Thymus (tissue), 11 donors: ENCODE results near the gene BTRC. TPM values are rescaled to one million over a fixed set of nuclear protein-coding genes. Genes with fewer than 3 reads are reported as not detected.

Experiments used
- DNase-seq, 9 donors: peaks; one replicate each; pipeline ENCODE4 v3.0.0-alpha.2; 2013; ENCODE audit warnings: low spot score in 9 of 9, low read depth in 6 of 9, missing footprints in 1 of 9
- H3K27ac ChIP-seq, 2 donors: one replicate each; pipeline ENCODE4 v1.5.1; 2013; ENCODE audit warnings: control low read depth in 1 of 2, low read depth in 1 of 2, low read length in 1 of 2, mild to moderate bottlenecking in 1 of 2, moderate library complexity in 1 of 2
- H3K27me3 ChIP-seq, 2 donors: one replicate each; pipeline ENCODE4 v1.5.1; 2013; ENCODE audit warnings: low read length in 1 of 2; ENCODE audit not compliant: control insufficient read depth in 2 of 2, insufficient read depth in 1 of 2
- H3K36me3 ChIP-seq, 2 donors: one replicate each; pipeline ENCODE4 v1.5.1; 2013; ENCODE audit warnings: low read length in 1 of 2, mild to moderate bottlenecking in 1 of 2, moderate library complexity in 1 of 2; ENCODE audit not compliant: control insufficient read depth in 2 of 2, insufficient read depth in 2 of 2
- H3K4me1 ChIP-seq, 2 donors: one replicate each; pipeline ENCODE4 v1.5.1; 2013; ENCODE audit warnings: low read length in 2 of 2; ENCODE audit not compliant: control insufficient read depth in 2 of 2, insufficient read depth in 2 of 2
- H3K4me3 ChIP-seq, 2 donors: one replicate each; pipeline ENCODE4 v1.5.1; 2013; ENCODE audit warnings: low read length in 2 of 2, control low read depth in 1 of 2, mild to moderate bottlenecking in 1 of 2
- H3K9me3 ChIP-seq, 2 donors: one replicate each; pipeline ENCODE4 v1.5.1; 2013; ENCODE audit warnings: low read length in 1 of 2, mild to moderate bottlenecking in 1 of 2; ENCODE audit not compliant: control insufficient read depth in 2 of 2, insufficient read depth in 1 of 2
- WGBS: extraction: QIAGEN DNeasy Blood & Tissue Kit; methylation state at CpG from one replicate; pipeline ENCODE4 v1.1.7; 2013; 5-methylcytosine and 5-hydroxymethylcytosine counted together
- polyA plus RNA-seq: library from polyadenylated mRNA; stranded (reverse); fragments of 200-250 nt; gene quantifications from one replicate; pipeline ENCODE4 v1.2.3, GENCODE V29; 2013
- total RNA-seq: library from RNA; stranded (reverse); fragments of 120-200 nt; gene quantifications from one replicate; pipeline ENCODE4 v1.2.4, GENCODE V29; 2013
- donor health status: healthy.

BTRC gene
- total and polyA plus RNA-seq, 2 donors: 5.0 to 5.3 TPM

GRCh38 chr10:101573885-101574753 lies 220.2 kb downstream of the BTRC start:
- Histone ChIP-seq H3K36me3 (peaks cover 0 to 2% of the 10 kb centered on the region in 2 donors), H3K27me3 (peaks cover 13 to 45% of the 10 kb centered on the region in 2 donors), H3K4me1 (peaks cover 0 to 14% of the 10 kb centered on the region in 2 donors), H3K9me3 (peaks cover 0 to 12% of the 10 kb centered on the region in 2 donors), H3K27ac (no peak overlapping the region), H3K4me3 (no peak overlapping the region)
- WGBS: 96% methylated on average over 25 of the region's 25 CpGs
- DNase-seq: no peak

DNA sequence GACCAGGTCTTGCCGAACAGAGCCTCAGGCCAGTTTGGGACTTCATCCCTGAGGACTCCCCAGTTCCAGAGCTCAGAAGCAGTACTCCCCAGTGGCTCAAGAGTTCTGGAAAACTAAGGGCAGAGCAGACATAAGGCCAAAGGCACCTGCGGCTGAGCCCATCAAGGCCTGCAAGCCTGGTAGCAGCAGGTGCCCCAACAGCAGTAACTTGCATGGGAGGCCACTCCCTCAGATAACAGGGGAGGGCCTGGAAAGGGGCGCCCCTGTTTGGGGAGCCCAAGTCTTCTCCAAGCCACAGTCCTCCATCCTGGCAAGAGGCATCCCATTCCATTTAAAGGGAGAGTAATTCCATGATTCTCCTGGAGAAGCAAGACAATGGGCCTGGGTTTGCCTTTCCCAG lies 221.1 kb downstream of the BTRC start:
- H3K36me3 ChIP-seq: peaks cover 0 to 2% of the 10 kb centered on the region in 2 donors
- 98% methylated on average over 3 of the region's 3 CpGs for WGBS
- peaks cover 3 to 35% of the 10 kb centered on the region in 2 donors for H3K27me3 ChIP-seq
- H3K9me3 ChIP-seq: peaks cover 0 to 12% of the 10 kb centered on the region in 2 donors
- DNase-seq: no peak
- no peak overlapping the region for H3K4me3 ChIP-seq
- no peak overlapping the region for H3K27ac ChIP-seq
- peaks cover under 1 to 8% of the 10 kb centered on the region in 2 donors for H3K4me1 ChIP-seq

DNA sequence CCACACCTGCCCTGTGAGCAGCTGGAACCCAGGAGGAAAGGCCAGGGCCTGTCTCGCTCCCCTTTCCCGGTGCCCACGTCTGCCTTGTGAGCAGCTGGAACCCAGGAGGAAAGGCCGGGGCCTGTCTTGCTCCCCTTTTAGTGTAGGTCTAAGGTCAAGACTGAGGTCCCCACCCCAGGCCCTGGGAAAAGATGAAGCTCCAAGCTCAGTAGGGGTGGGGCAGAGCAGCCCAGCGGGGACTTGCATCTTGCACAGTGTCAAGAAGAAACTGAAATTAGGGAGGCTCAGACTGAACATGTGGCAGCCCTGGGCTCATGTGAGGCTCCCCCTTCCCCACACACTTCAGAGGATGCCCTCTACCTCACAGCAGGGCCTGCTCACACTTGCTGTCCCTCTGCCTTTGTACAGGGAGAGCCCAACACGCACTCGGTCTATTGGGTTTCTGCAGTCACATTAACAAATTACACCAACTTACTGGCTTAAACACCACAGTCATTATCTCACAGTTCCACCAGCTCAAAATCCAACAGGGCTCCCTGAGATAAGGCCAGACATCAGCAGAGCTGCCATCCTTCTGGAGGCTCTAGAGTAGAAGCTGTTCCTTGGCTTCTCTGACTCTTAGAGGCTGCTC lies 221.7 kb downstream of the BTRC start:
- Histone ChIP-seq H3K4me1 (peaks cover 7 to 9% of the 10 kb centered on the region in 2 donors), H3K36me3 (peaks cover 0 to 2% of the 10 kb centered on the region in 2 donors), H3K27ac (no peak overlapping the region), H3K9me3 (peaks cover 0 to 11% of the 10 kb centered on the region in 2 donors), H3K27me3 (peaks cover 0 to 29% of the 10 kb centered on the region in 2 donors), H3K4me3 (no peak overlapping the region)
- no peak for DNase-seq
- WGBS: 95% methylated on average over 7 of the region's 7 CpGs

GRCh38 chr10:101576211-101576863 lies 222.4 kb downstream of the BTRC start:
- no peak overlapping the region for H3K4me3 ChIP-seq
- no peak overlapping the region for H3K27ac ChIP-seq
- peaks cover 11 to 15% of the 10 kb centered on the region in 2 donors for H3K4me1 ChIP-seq
- peaks cover 0 to 2% of the 10 kb centered on the region in 2 donors for H3K36me3 ChIP-seq
- WGBS: 98% methylated on average over 7 of the region's 7 CpGs
- H3K9me3 ChIP-seq: peaks cover 0 to 7% of the 10 kb centered on the region in 2 donors
- peaks cover 0 to 23% of the 10 kb centered on the region in 2 donors for H3K27me3 ChIP-seq
- no peak for DNase-seq

- peaks cover 0 to 6% of the 10 kb centered on the region in 2 donors for H3K9me3 ChIP-seq
- peaks cover 0 to 2% of the 10 kb centered on the region in 2 donors for H3K36me3 ChIP-seq
- no peak overlapping the region for H3K27ac ChIP-seq
- peaks cover 0 to 14% of the 10 kb centered on the region in 2 donors for H3K27me3 ChIP-seq
- no peak overlapping the region for H3K4me3 ChIP-seq
- peaks cover 11 to 16% of the 10 kb centered on the region in 2 donors for H3K4me1 ChIP-seq
- no peak for DNase-seq
- WGBS: 97% methylated on average over 7 of the region's 7 CpGs
These were observed 223.3 kb downstream of the BTRC start for GRCh38 chr10:101577121-101577871.

GRCh38 chr10:101578192-101578591 lies 224.2 kb downstream of the BTRC start:
- peaks cover 0 to 6% of the 10 kb centered on the region in 2 donors for H3K27me3 ChIP-seq
- 89% methylated on average over 5 of the region's 5 CpGs for WGBS
- no peak overlapping the region for H3K27ac ChIP-seq
- peaks cover 11 to 16% of the 10 kb centered on the region in 2 donors for H3K4me1 ChIP-seq
- no peak for DNase-seq
- H3K36me3 ChIP-seq: peaks cover 0 to 2% of the 10 kb centered on the region in 2 donors
- H3K4me3 ChIP-seq: no peak overlapping the region
- H3K9me3 ChIP-seq: no peaks in the 10 kb centered on the region

DNA sequence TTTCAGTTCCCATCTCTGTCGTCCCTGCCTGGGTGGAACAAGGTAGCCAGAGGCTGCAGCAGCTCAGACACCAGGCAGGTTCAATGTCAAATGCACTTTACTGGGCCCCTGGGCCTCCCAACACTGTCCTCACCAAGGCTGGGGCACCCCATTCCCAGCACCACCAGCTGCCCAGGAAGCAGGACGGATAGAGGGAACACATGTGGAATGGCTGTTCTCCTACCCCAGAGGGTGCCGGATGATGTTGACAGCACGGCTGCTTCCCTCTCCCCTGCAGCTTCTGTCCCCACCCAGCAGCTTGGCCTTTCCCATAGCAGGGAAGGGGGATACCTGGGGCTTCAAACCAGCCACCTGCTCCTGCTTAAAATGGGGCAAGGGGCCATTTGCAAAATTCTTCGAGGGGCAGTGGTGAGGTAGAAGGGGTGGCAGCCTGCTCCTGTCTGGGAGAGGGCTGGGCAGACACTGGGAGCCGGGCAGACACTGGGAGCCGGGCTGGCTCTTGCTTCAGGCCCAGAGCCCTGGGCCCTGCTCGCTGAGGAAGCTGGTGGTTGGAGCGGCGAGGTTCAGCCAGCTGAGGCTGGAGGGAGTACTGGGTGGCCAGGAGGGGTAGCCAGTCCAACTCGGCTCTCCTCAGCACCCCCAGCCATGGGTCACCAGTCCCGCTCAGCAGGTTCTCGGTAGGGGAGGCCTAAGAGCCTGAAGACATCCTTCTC lies 225.0 kb downstream of the BTRC start:
- peaks cover 11 to 16% of the 10 kb centered on the region in 2 donors for H3K4me1 ChIP-seq
- no peaks in the 10 kb centered on the region for H3K27me3 ChIP-seq
- no peaks in the 10 kb centered on the region for H3K9me3 ChIP-seq
- no peak for DNase-seq
- no peak overlapping the region for H3K27ac ChIP-seq
- 97% methylated on average over 13 of the region's 13 CpGs for WGBS
- H3K36me3 ChIP-seq: peaks cover 0 to 2% of the 10 kb centered on the region in 2 donors
- H3K4me3 ChIP-seq: no peak overlapping the region

DNA sequence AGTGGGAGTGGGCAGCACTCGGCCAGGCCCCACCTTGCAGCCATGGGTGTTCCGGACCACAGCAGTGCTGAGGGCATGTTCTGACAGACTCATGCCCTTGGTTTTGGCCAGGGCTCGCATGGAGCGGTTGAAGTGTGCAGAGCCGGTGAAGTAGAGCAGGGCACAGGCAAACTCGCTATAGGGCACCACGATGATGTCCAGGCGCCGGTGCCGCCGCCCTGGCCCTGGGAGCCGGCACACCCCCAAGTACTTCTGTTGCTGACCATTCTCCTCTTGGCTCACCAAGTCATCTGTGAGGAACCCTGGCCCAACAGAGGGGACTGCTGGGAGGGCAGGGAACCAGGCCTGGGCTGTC lies 225.5 kb downstream of the BTRC start:
- DNase-seq: no peak
- peaks cover 0 to 2% of the 10 kb centered on the region in 2 donors for H3K36me3 ChIP-seq

More for the DNA sequence above, 225.5 kb downstream of the BTRC start:
- Histone ChIP-seq H3K27ac (no peak overlapping the region), H3K4me3 (no peak overlapping the region), H3K9me3 (no peaks in the 10 kb centered on the region), H3K27me3 (no peaks in the 10 kb centered on the region), H3K4me1 (peaks cover 11 to 16% of the 10 kb centered on the region in 2 donors)
- WGBS: 97% methylated on average over 12 of the region's 12 CpGs
